Activated gamma-delta T cell treated with anti-CD3 and anti-CD28 coated beads, Interleukin-2, amount 50 U/mL, for 16 hours (primary cell): ENCODE data around the gene KRTAP10-9.
"Not testable (repeated sequence)": the region's sequence is repeated elsewhere in the genome, so short reads cannot be mapped to it uniquely, and the experiment has no call there.

ENCODE experiments used
- DNase-seq: peaks from one replicate; pipeline ENCODE4 v3.0.0-alpha.2; 2020; ENCODE audit warnings: low read depth

Gene KRTAP10-9

GRCh38 chr21:44626673-44627143 lies at the start of gene KRTAP10-9:
KRTAP10-9 (plus strand) TSS chr21:44627093; CDS start chr21:44627172, 79 bp downstream.
- no peak for DNase-seq

GRCh38 chr21:44578371-44579055 lies 48.4 kb upstream of the KRTAP10-9 start:
- DNase-seq, result no peak

- no peak for DNase-seq
Measured at GRCh38 chr21:44579056-44579832, 47.6 kb upstream of the KRTAP10-9 start.

GRCh38 chr21:44579833-44580144 lies 47.1 kb upstream of the KRTAP10-9 start:
- no peak for DNase-seq

- not testable (repeated sequence) for DNase-seq
Measured at GRCh38 chr21:44580231-44580821, 46.6 kb upstream of the KRTAP10-9 start, which contains the start of gene KRTAP10-5. KRTAP10-5 (minus strand) TSS chr21:44580604; CDS start chr21:44580578, 26 bp downstream.

GRCh38 chr21:44581158-44581557 lies 45.7 kb upstream of the KRTAP10-9 start:
- DNase-seq, result no peak

GRCh38 chr21:44582055-44582454 lies 44.8 kb upstream of the KRTAP10-9 start:
- no peak for DNase-seq

GRCh38 chr21:44583089-44583799 lies 43.6 kb upstream of the KRTAP10-9 start:
- DNase-seq, result no peak

GRCh38 chr21:44583800-44584147 lies 43.1 kb upstream of the KRTAP10-9 start:
- DNase-seq, result no peak

GRCh38 chr21:44585892-44586291 lies 41.0 kb upstream of the KRTAP10-9 start:
- DNase-seq, result no peak

- DNase-seq, result no peak
Measured at GRCh38 chr21:44589094-44589493, 37.8 kb upstream of the KRTAP10-9 start.

GRCh38 chr21:44589586-44590305 lies 37.1 kb upstream of the KRTAP10-9 start:
- DNase-seq, result no peak

GRCh38 chr21:44590311-44590721 lies 36.6 kb upstream of the KRTAP10-9 start:
- no peak for DNase-seq

GRCh38 chr21:44590897-44591800 lies 35.7 kb upstream of the KRTAP10-9 start:
- not testable (repeated sequence) for DNase-seq

GRCh38 chr21:44591801-44592130 lies 35.1 kb upstream of the KRTAP10-9 start:
- not testable (repeated sequence) for DNase-seq

- no peak for DNase-seq
Measured at GRCh38 chr21:44592446-44593311, 34.2 kb upstream of the KRTAP10-9 start, which contains the start of gene KRTAP10-6. KRTAP10-6 (minus strand) TSS chr21:44592505; CDS start chr21:44592484, 21 bp downstream.

GRCh38 chr21:44593598-44594405 lies 33.1 kb upstream of the KRTAP10-9 start:
- no peak for DNase-seq

- no peak for DNase-seq
Measured at GRCh38 chr21:44594406-44594916, 32.4 kb upstream of the KRTAP10-9 start.
